PC-9 (cell line): ENCODE data around the gene UBTF.
A peak's percentile ranks its signal among the peaks of the same experiment; 100 is the strongest.

Source experiments
- EZH2 ChIP-seq: fragments of 200-600 bp; sonication (generic); IDR thresholded peaks from 2 replicates; pipeline ENCODE4 v1.8.0; 2017; ENCODE audit warnings: antibody characterized with exemption, low read depth
- TF ChIP-seq, protein P1 (sequence below): fragments of 200-600 bp; sonication (generic); conservative IDR thresholded peaks from 2 replicates; pipeline ENCODE4 v1.6.1; 2017; ENCODE audit warnings: mixed run types, antibody characterized with exemption, mild to moderate bottlenecking, moderate library complexity

DNA sequence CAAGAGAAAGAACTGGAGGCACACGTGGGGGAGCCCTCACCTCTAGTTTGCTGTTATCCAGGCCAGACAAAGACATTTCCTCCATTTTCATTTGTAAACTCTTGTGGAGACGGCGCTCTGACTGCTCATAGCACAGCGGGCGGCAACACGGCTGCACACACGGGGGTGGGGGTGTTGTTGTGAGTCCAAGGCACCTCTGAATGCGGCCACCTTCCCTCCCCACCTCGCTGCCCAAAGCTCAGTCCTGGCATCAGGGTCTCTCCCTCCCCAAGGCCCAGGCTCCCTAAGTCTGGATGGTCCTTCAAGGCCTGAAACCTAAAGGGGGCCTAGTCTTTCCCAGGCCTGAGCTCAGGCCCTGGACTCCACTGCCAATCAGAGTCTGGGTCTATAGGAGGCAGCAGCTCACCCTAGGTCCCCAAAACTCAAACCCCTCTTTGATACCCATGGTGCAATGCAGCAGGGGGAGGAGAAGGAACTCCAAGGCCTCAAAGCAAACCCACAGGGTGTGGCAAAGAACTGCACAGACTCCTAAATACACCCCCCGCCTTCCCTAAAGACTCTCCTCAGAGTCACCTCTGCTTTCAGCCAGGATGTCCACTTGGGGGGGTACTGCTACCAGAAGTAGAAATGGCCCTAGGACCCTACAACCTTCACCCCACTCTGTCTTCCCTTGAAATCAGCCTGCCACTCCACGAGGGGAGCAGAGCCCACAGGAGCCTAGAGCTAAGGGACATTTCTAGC is 21.3 kb downstream of the UBTF start:
- TF ChIP-seq, protein P1, sequence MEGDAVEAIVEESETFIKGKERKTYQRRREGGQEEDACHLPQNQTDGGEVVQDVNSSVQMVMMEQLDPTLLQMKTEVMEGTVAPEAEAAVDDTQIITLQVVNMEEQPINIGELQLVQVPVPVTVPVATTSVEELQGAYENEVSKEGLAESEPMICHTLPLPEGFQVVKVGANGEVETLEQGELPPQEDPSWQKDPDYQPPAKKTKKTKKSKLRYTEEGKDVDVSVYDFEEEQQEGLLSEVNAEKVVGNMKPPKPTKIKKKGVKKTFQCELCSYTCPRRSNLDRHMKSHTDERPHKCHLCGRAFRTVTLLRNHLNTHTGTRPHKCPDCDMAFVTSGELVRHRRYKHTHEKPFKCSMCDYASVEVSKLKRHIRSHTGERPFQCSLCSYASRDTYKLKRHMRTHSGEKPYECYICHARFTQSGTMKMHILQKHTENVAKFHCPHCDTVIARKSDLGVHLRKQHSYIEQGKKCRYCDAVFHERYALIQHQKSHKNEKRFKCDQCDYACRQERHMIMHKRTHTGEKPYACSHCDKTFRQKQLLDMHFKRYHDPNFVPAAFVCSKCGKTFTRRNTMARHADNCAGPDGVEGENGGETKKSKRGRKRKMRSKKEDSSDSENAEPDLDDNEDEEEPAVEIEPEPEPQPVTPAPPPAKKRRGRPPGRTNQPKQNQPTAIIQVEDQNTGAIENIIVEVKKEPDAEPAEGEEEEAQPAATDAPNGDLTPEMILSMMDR = peak; percentile 39; the same call in 1 of the 2 replicates
- no peak for TF ChIP-seq EZH2
